Inflammatory macrophage treated with lipopolysaccharide for 4 hours (primary cell): ENCODE measurements around the gene APOL4.
"Not testable (repeated sequence)": the region's sequence is repeated elsewhere in the genome, so short reads cannot be mapped to it uniquely, and the experiment has no call there.

Source experiments
- DNase-seq: peaks from one replicate; pipeline ENCODE4 v3.0.0-alpha.2; 2020

The APOL4 gene

GRCh38 chr22:36182056-36182455 lies 19.6 kb downstream of the APOL4 start:
- no peak for DNase-seq

- DNase-seq, result no peak
Observed at GRCh38 chr22:36180928-36181327, 20.7 kb downstream of the APOL4 start.

- peak; percentile 72 for DNase-seq
Observed at GRCh38 chr22:36180038-36180880, 21.4 kb downstream of the APOL4 start.

GRCh38 chr22:36177160-36177559 lies 24.4 kb downstream of the APOL4 start:
- DNase-seq, result no peak

GRCh38 chr22:36175892-36176291 lies 25.7 kb downstream of the APOL4 start:
- DNase-seq, result no peak

GRCh38 chr22:36171941-36172340 lies 29.7 kb downstream of the APOL4 start:
- no peak for DNase-seq

GRCh38 chr22:36166518-36167220 lies 34.9 kb downstream of the APOL4 start:
- no peak for DNase-seq

- DNase-seq, result no peak
Observed at GRCh38 chr22:36166086-36166485, 35.5 kb downstream of the APOL4 start.

- DNase-seq, result no peak
Observed at GRCh38 chr22:36165141-36165540, 36.5 kb downstream of the APOL4 start.

- peak; percentile 99 for DNase-seq
Observed at GRCh38 chr22:36164621-36165020, 37.0 kb downstream of the APOL4 start.

GRCh38 chr22:36163497-36163896 lies 38.1 kb downstream of the APOL4 start:
- no peak for DNase-seq

GRCh38 chr22:36162127-36163034 lies 39.2 kb downstream of the APOL4 start:
- DNase-seq, result peak; percentile 58

GRCh38 chr22:36161793-36162126 lies 39.8 kb downstream of the APOL4 start:
- DNase-seq, result not testable (repeated sequence)

GRCh38 chr22:36160499-36160942 lies 41.1 kb downstream of the APOL4 start, which contains the start of gene APOL3:
TSS of gene APOL3 (minus strand) at chr22:36160755. CDS start at chr22:36149055, 11,700 bp downstream.
- DNase-seq, result peak; percentile 84

- peak; percentile 86 for DNase-seq
Observed at GRCh38 chr22:36156515-36157419, 44.8 kb downstream of the APOL4 start.

- no peak for DNase-seq
Observed at GRCh38 chr22:36156119-36156514, 45.5 kb downstream of the APOL4 start.

- no peak for DNase-seq
Observed at GRCh38 chr22:36155702-36156101, 45.9 kb downstream of the APOL4 start.

- no peak for DNase-seq
Observed at GRCh38 chr22:36154423-36154945, 47.1 kb downstream of the APOL4 start.

GRCh38 chr22:36153501-36154422 lies 47.8 kb downstream of the APOL4 start:
- DNase-seq, result no peak

- DNase-seq, result not testable (repeated sequence)
Observed at GRCh38 chr22:36152821-36153220, 48.8 kb downstream of the APOL4 start.

GRCh38 chr22:36152088-36152487 lies 49.5 kb downstream of the APOL4 start:
- DNase-seq, result no peak
